HG02973 (cell line): Measurements from ENCODE around the gene CSHL1.
"Not testable (repeated sequence)": the region's sequence is repeated elsewhere in the genome, so short reads cannot be mapped to it uniquely, and the experiment has no call there.

ENCODE experiments used
- ATAC-seq: cut with Tn5 transposase; IDR thresholded peaks from one replicate; pipeline ENCODE4 v1.9.1; 2021; ENCODE audit warnings: moderate library complexity; ENCODE audit not compliant: unreplicated experiment

Gene CSHL1

DNA sequence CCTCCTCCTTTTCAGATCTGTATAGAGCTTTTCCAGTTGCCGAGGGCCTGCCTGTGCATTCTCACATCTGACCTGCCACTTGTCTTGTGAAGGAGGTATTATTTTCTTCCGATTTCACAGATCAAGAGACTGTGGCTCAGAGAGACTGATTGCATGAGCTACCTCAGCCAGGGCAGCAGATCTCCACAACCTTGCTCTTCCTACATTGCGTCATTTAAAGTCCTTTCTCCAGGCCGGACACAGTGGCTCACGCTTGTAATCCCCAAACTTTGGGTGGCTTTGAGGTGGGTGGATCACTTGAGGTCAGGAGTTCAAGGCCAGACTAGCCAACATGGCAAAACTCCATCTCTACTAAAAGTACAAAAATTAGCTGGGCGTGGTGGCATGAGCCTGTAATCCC lies 9.0 kb upstream of the CSHL1 start:
- not testable (repeated sequence) for ATAC-seq

- no peak for ATAC-seq
Observed at GRCh38 chr17:63919311-63919723, 8.3 kb upstream of the CSHL1 start.

DNA sequence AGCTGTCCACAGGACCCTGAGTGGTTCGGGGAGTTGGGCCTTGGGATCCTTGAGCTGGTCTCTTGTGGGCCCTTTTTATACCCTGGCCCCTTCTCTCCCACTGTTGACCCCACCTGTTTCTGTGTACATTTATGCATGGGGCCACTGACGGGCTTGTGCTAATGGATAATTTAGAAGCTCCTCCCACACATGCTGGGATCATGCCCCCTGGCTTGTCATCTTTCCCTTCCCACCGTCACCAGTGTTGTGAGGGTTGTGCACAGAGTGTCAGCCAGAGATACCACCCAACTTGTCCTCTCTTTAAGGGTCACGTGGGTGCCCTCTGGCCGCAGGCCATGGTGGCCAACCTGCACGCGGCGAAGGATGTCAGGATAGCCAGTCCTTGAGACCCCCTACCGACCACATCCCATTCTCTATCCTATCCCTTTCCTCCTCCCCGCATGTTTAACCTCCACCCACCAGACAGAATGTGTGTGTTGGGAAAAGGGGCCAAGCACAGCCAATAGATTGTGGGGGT lies 7.8 kb upstream of the CSHL1 start, which contains the start of gene GH1:
GH1 (minus strand) TSS at position 51 of the 517 bp plus-strand sequence. CDS start 63 bp downstream, outside the sequence.
- ATAC-seq: not testable (repeated sequence)

DNA sequence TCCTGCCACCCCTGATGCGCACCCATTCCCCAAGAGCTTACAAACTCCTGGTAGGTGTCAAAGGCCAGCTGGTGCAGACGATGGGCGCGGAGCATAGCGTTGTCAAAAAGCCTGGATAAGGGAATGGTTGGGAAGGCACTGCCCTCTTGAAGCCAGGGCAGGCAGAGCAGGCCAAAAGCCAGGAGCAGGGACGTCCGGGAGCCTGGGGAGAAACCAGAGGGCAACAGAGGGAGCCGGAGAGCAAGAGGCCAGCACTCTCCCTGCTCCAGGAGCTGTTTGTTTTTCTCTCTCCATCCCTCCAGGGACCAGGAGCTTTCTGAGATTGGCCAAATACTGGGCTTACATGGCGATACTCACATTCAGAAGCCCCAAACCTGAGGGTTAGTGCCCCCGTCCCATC lies 7.2 kb upstream of the CSHL1 start:
- ATAC-seq: no peak

DNA sequence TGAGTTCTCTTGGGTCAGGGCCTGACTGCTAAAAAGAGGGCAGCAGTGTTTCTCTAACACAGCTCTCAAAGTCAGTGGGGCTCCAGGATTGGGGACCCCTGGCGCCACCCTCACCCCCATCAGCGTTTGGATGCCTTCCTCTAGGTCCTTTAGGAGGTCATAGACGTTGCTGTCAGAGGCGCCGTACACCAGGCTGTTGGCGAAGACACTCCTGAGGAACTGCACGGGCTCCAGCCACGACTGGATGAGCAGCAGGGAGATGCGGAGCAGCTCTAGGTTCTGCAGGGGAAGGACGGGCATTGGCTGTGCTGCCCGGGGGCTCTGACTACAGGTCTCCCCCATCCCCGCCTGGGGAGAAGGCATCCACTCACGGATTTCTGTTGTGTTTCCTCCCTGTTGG lies 6.6 kb upstream of the CSHL1 start:
- ATAC-seq: no peak

DNA sequence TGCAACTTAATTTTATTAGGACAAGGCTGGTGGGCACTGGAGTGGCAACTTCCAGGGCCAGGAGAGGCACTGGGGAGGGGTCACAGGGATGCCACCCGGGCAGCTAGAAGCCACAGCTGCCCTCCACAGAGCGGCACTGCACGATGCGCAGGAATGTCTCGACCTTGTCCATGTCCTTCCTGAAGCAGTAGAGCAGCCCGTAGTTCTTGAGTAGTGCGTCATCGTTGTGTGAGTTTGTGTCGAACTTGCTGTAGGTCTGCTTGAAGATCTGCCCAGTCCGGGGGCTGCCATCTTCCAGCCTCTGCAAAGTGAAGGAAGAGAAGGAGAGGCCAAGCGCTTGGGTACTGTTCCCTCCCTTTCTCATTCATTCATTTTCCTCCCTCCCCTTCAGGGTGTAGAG lies 6.1 kb upstream of the CSHL1 start:
- not testable (repeated sequence) for ATAC-seq

DNA sequence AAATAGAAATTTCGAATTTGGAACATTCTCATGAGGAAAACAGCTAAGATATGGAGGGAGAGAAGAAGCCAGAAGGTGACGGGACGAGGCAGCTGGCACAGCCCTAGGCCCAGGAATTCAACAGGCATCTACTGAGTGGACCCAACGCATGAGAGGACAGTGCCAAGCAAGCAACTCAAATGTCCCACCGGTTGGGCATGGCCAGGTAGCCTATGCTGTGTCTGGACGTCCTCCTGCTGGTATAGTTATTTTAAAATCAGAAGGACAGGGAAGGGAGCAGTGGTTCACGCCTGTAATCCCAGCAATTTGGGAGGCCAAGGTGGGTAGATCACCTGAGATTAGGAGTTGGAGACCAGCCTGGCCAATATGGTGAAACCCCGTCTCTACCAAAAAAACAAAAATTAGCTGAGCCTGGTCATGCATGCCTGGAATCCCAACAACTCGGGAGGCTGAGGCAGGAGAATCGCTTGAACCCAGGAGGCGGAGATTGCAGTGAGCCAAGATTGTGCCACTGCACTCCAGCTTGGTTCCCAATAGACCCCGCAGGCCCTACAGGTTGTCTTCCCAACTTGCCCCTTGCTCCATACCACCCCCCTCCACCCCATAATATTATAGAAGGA lies 5.6 kb upstream of the CSHL1 start:
- no peak for ATAC-seq

- not testable (repeated sequence) for ATAC-seq
Observed at GRCh38 chr17:63915753-63916152, 4.7 kb upstream of the CSHL1 start.

DNA sequence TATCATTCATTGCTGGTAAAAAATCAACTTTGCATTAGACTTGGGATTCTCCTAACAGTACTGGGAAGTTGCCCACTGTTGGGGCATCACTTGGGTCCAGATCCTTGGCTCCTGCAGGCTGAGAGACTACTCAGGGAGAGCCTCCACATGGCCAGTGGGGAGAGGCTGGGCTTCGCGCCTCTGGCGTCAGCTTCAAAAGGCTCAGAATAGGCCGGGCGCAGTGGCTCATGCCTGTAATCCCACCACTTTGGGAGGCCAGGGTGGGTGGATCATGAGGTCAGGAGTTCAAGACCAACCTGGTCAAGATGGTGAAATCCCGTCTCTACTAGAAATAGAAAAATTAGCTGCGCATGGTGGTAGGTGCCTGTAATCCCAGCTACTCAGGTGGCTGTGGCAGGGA lies 3.4 kb upstream of the CSHL1 start:
- no peak for ATAC-seq

DNA sequence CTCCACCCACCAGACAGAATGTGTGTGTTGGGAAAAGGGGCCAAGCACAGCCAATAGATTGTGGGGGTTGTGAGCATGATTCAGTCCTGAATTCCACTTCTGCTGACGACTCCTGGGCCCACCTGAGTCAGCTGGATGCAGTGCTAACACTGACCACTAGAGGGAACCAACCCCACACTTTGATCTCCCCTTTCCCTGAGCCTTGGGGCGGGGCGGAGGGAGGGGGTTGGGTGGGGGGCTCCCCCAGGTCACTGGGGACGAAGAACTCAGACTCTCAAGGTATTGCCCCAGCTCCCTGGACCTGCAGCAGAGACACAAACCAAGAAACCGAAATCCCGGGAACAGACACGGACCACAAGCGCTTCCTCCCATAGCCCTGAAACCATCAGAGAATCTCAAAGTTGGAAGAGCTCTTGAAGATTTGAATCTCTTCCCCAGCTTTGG lies 621 bp upstream of the CSHL1 start:
- ATAC-seq: no peak

- no peak for ATAC-seq
Observed at GRCh38 chr17:63910096-63910495, 962 bp downstream of the CSHL1 start.

DNA sequence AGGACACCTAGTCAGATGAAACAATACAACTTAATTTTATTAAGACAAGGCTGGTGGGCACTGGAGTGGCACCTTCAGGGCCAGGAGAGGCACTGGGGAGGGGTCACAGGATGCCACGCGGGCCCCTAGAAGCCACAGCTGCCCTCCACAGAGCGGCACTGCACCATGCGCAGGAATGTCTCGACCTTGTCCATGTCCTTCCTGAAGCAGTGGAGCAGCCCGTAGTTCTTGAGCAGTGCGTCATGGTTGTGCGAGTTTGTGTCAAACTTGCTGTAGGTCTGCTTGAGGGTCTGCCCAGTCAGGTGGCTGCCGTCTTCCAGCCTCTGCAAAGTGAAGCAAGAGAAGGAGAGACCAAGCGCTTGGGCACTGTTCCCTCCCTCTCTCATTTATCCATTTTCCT lies 1.5 kb downstream of the CSHL1 start:
- not testable (repeated sequence) for ATAC-seq

- not testable (repeated sequence) for ATAC-seq
Observed at GRCh38 chr17:63907161-63907778, 3.8 kb downstream of the CSHL1 start.

- not testable (repeated sequence) for ATAC-seq
Observed at GRCh38 chr17:63904796-63905195, 6.3 kb downstream of the CSHL1 start.

DNA sequence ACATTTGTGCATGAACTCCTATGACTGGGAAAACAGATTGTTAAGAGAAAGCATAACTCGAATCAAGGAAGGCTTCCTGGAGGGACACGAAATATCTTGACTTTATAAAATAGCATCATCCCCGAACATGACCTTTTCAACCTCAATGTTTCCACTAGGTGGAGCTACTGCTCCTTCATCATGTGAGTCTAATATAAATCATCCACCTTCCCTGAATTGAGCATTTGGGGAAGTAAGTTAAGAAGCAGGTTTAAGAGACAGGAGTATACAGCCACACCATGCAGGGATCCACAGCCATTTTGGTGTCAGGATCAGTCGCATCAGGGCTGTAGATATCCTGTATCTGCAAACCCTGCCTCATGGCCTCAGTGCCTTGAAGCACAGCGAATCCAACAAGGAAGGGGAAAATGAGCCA lies 7.3 kb downstream of the CSHL1 start:
- ATAC-seq: not testable (repeated sequence)

- ATAC-seq: not testable (repeated sequence)
Observed at GRCh38 chr17:63901971-63902370, 9.1 kb downstream of the CSHL1 start.

DNA sequence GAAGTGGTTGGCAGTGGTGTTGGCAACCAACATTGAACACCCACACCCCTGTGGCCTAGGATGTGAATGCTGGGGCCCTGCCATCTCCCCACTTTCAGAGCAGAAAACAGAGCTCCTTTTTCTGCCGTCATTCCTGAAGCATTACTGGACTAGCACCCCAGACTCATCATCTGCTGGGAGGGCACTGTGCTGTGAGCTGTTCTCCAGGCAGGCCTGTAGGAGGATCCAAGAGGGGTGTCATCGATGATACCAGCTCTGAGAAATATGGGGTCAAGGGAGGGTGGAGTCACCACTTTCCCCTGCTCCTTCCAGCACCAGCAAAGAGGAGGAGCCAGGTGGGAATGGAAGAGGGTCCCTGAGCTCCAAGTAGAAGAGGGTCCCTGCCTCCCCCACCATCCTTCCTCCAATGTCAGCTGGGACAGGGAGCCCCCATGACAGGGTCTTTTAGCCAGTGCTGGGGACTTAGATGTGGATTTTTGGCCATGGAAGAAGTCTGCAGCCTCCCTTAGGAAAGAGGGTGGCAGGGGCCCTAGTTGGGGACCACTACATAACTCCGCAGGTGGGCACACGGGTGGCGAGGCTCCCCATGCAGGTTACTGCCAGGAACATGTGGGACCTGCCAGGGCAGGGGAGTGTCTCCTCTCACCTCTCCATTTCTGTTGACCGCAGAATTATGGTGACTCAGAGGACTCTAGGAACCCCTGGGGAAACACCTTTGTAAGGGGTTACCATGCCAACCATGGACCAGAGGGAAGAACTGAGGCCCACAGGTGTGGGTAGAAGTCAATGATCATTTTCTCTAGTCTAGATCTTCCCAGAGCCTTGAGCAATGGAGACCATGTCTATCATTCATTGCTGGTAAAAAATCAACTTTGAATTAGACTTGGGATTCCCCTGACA lies 11.9 kb downstream of the CSHL1 start:
- ATAC-seq: not testable (repeated sequence)

DNA sequence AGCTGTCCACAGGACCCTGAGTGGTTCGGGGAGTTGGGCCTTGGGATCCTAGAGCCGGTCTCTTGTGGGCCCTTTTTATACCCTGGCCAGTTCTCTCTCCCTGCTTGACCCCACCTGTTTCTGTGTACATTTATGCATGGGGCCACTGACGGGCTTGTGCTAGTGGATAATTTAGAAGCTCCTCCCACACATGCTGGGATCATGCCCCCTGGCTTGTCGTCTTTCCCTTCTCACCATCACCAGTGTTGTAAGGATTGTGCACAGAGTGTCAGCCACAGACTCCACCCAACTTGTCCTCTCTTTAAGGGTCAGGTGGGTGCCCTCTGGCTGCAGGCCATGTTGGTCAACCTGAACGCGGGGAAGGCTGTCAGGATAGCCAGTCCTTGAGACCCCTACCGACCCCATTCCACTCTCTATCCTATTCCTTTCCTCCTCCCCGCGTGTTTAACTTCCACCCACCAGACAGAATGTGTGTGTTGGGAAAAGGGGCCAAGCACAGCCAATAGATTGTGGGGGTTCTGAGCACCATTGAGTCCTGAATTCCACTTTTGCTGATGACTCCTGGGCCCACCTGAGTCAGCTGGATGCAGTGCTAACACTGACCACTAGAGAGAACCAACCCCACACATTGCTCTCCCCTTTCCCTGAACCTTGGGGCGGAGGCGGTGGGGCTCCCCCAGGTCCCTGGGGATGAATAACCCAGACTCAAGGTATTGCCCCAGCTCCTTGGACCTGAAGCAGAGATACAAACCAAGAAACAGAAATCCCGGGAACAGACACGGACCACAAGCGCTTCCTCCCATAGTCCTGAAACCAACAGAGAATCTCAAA lies 14.3 kb downstream of the CSHL1 start, which contains the start of gene CSH1:
CSH1 (minus strand) TSS at position 51 of the 831 bp plus-strand sequence. CDS start 63 bp downstream, outside the sequence.
- not testable (repeated sequence) for ATAC-seq

- ATAC-seq: not testable (repeated sequence)
Observed at GRCh38 chr17:63894821-63895220, 16.2 kb downstream of the CSHL1 start.

DNA sequence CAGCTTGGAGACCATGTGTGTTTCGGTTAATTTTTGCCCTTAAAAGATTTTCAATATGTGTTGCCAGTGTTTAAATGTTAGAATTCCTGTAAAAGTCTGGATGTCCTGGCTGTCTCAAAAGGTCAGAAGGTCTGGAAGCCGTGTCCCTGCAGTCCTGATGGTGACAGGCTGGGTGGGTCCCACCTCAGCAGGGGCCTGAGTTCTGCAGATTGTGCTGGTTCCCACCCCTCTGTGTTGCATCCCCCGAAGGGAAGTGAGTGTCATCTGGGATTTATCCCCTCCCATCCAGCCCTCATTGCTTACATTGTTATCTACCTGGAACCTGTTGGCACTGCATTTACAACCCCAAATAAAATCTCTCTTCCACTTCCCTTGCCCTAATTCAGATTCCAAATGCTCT lies 17.0 kb downstream of the CSHL1 start:
- not testable (repeated sequence) for ATAC-seq
